ENCODE results near the gene DSCAML1. TPM values are rescaled to one million over a fixed set of nuclear protein-coding genes. Genes with fewer than 3 reads are reported as not detected.

Gene DSCAML1
- total RNA-seq, 1 experiment from 2014 or later: 0.15 TPM

DNA sequence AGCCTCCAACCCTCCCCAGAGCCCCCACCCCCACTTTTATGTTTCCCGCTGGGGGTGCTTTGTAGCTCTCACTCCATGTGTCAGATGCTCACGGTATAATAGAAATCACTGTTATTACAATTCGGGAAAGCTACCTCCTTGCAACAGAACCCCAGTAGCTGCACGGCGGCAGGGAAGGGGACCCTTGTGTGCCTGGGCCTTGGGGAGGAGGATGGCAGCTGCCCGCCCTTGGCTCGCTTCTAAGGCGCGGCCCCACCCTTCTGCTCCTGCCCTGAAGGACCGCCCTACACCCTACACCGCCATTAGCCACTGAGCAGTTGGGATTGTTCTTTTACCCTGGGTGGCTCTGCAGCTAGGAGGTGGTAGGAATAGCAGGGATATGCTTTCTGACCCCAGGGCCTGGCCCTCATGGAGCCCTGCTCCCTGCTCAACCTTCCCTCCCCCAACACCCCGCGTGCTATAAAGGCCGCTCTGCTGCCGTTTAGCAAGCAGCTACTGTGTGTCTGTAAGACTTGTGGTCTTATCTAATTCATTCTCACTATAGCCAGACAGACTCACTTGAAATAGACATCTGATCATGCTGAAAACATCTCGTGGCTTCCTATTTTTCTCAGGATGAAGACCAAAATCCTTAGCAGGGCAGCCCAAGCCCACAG, 249.7 kb downstream of the DSCAML1 start:
- Histone ChIP-seq H3K4ac (ENCODE audit: low read depth, low read length) (no peak overlapping the region), H2AFZ (ENCODE audit: low read length) (no peak overlapping the region), H2BK12ac (ENCODE audit: insufficient read length, low read depth, low read length) (no peak overlapping the region), H3K23me2 (ENCODE audit: insufficient read length, low read depth, low read length, poor library complexity, severe bottlenecking) (no peaks in the 10 kb centered on the region), H3K56ac (ENCODE audit: insufficient read length, low read depth, low read length) (no peak overlapping the region), H2BK20ac (ENCODE audit: low read depth, low read length, poor library complexity, severe bottlenecking) (no peak overlapping the region), H4K20me1 (ENCODE audit: control insufficient read depth, insufficient read depth, insufficient read length) (no peaks in the 10 kb centered on the region), H3K9ac (ENCODE audit: extremely low read depth, insufficient read length, low read length) (no peak overlapping the region), H3T11ph (ENCODE audit: low read length) (no peak overlapping the region), H4K91ac (ENCODE audit: insufficient read length, low read depth, low read length) (no peak overlapping the region), H4K5ac (ENCODE audit: insufficient read length, low read depth, low read length) (no peak overlapping the region), H3K9me3 (ENCODE audit: control insufficient read depth, low read depth, low read length) (no peaks in the 10 kb centered on the region), H3K23ac (ENCODE audit: insufficient read length, low read depth, low read length) (no peak overlapping the region), H3K79me2 (ENCODE audit: insufficient read depth, low read length) (no peaks in the 10 kb centered on the region), H3K18ac (ENCODE audit: insufficient read length, low read depth, low read length) (no peak overlapping the region), H2AK5ac (ENCODE audit: insufficient read length, low read length) (no peak overlapping the region), H2BK5ac (ENCODE audit: insufficient read length, low read length) (no peak overlapping the region), H2BK15ac (ENCODE audit: low read depth, low read length) (no peak overlapping the region), H3K27ac (ENCODE audit: insufficient read length, low read depth, low read length) (no peak overlapping the region), H4K8ac (replicated peaks; ENCODE audit: insufficient read length, low read depth, low read length) (no peak overlapping the region), H3K14ac (ENCODE audit: insufficient read depth, low read length) (no peak overlapping the region), H3K4me2 (ENCODE audit: insufficient read depth, insufficient read length, low read length) (no peak overlapping the region), H2BK120ac (ENCODE audit: low read depth, low read length, poor library complexity, severe bottlenecking) (no peak overlapping the region), H3K27me3 (ENCODE audit: insufficient read depth, low read length) (no peaks in the 10 kb centered on the region), H3K4me1 (ENCODE audit: insufficient read depth, low read length) (peaks cover 7% of the 10 kb centered on the region), H3K79me1 (ENCODE audit: insufficient read depth, low read depth, low read length, poor library complexity, severe bottlenecking) (no peaks in the 10 kb centered on the region)
- TF ChIP-seq, protein P1, sequence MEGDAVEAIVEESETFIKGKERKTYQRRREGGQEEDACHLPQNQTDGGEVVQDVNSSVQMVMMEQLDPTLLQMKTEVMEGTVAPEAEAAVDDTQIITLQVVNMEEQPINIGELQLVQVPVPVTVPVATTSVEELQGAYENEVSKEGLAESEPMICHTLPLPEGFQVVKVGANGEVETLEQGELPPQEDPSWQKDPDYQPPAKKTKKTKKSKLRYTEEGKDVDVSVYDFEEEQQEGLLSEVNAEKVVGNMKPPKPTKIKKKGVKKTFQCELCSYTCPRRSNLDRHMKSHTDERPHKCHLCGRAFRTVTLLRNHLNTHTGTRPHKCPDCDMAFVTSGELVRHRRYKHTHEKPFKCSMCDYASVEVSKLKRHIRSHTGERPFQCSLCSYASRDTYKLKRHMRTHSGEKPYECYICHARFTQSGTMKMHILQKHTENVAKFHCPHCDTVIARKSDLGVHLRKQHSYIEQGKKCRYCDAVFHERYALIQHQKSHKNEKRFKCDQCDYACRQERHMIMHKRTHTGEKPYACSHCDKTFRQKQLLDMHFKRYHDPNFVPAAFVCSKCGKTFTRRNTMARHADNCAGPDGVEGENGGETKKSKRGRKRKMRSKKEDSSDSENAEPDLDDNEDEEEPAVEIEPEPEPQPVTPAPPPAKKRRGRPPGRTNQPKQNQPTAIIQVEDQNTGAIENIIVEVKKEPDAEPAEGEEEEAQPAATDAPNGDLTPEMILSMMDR (conservative IDR thresholded peaks at IDR 0.05): no peak
- Mint-ChIP-seq H3K36me3 (ENCODE audit: insufficient read depth in 1 of 3, low read depth in 3 of 3) (no peaks in the 10 kb centered on the region), H3K9me3 (no peaks in the 10 kb centered on the region), H3K27ac (peak overlapping the region in 1 of 3 experiments; percentile 32; a peak in 1 of 7 replicates), H3K27me3 (ENCODE audit: low read depth) (peaks cover 27% of the 10 kb centered on the region), H3K4me1 (peaks cover 23 to 39% of the 10 kb centered on the region in 2 experiments), H3K4me3 (peak overlapping the region in 1 of 2 experiments; percentile 15; a peak in 2 of 5 replicates)
- peak; percentile 44 for DNase-seq
- WGBS (ENCODE audit: extremely low coverage, insufficient read length, low lambda C conversion rate): no CpG with 5 or more reads among the region's 16 CpGs

All from H9 (cell line).